H9 (cell line): ENCODE measurements around the gene SEL1L2. TPM values are rescaled to one million over a fixed set of nuclear protein-coding genes. Genes with fewer than 3 reads are reported as not detected.

Experiments used
- DNase-seq: peaks from one replicate; pipeline ENCODE4 v3.0.0-alpha.2; 2017
- H2AFZ ChIP-seq: one replicate; pipeline ENCODE4 v1.6.1; 2013; ENCODE audit warnings: mild to moderate bottlenecking, low read length, control low read depth, moderate library complexity
- H2AK5ac ChIP-seq: 2 replicates; pipeline ENCODE4 v1.6.1; 2013; ENCODE audit warnings: low read length, control low read depth, mixed read lengths; ENCODE audit not compliant: insufficient read length
- H2BK120ac ChIP-seq: one replicate; pipeline ENCODE4 v1.6.1; 2013; ENCODE audit warnings: low read depth, mild to moderate bottlenecking, low read length, control low read depth, inconsistent platforms; ENCODE audit not compliant: poor library complexity, severe bottlenecking
- H2BK12ac ChIP-seq: 2 replicates; pipeline ENCODE4 v1.6.1; 2013; ENCODE audit warnings: low read length, control low read depth, mixed read lengths, low read depth; ENCODE audit not compliant: insufficient read length
- H2BK15ac ChIP-seq: 2 replicates; pipeline ENCODE4 v1.6.1; 2013; ENCODE audit warnings: low read depth, low read length, control low read depth
- H2BK20ac ChIP-seq: one replicate; pipeline ENCODE4 v1.6.1; 2013; ENCODE audit warnings: low read depth, mild to moderate bottlenecking, low read length, control low read depth, inconsistent platforms; ENCODE audit not compliant: poor library complexity, severe bottlenecking
- H2BK5ac ChIP-seq: 2 replicates; pipeline ENCODE4 v1.6.1; 2013; ENCODE audit warnings: low read length, control low read depth, mixed read lengths; ENCODE audit not compliant: insufficient read length
- H3K14ac ChIP-seq: 2 replicates; pipeline ENCODE4 v1.6.1; 2013; ENCODE audit warnings: low read length, control low read depth; ENCODE audit not compliant: insufficient read depth
- H3K18ac ChIP-seq: 2 replicates; pipeline ENCODE4 v1.6.1; 2013; ENCODE audit warnings: low read depth, mild to moderate bottlenecking, mixed read lengths, low read length, control low read depth; ENCODE audit not compliant: insufficient read length
- H3K23ac ChIP-seq: 2 replicates; pipeline ENCODE4 v1.6.1; 2013; ENCODE audit warnings: low read length, control low read depth, mixed read lengths, low read depth; ENCODE audit not compliant: insufficient read length
- H3K23me2 ChIP-seq: 2 replicates; pipeline ENCODE4 v1.6.1; 2013; ENCODE audit warnings: low read depth, mild to moderate bottlenecking, mixed read lengths, low read length, control low read depth; ENCODE audit not compliant: insufficient read length, poor library complexity, severe bottlenecking
- H3K27ac ChIP-seq: 2 replicates; pipeline ENCODE4 v1.5.1; 2013; ENCODE audit warnings: low read length, control low read depth, mixed read lengths, low read depth; ENCODE audit not compliant: insufficient read length
- H3K27me3 ChIP-seq: 2 replicates; pipeline ENCODE4 v1.6.1; 2013; ENCODE audit warnings: low read length, control low read depth, inconsistent platforms; ENCODE audit not compliant: insufficient read depth
- H3K4ac ChIP-seq: 2 replicates; pipeline ENCODE4 v1.6.1; 2013; ENCODE audit warnings: low read depth, mild to moderate bottlenecking, control low read depth, inconsistent platforms, low read length, moderate library complexity
- H3K4me1 ChIP-seq: 2 replicates; pipeline ENCODE4 v1.6.1; 2013; ENCODE audit warnings: low read length, control low read depth, inconsistent platforms; ENCODE audit not compliant: insufficient read depth
- H3K4me2 ChIP-seq: 2 replicates; pipeline ENCODE4 v1.6.1; 2013; ENCODE audit warnings: low read length, control low read depth, mixed read lengths; ENCODE audit not compliant: insufficient read length, insufficient read depth
- H3K56ac ChIP-seq: 2 replicates; pipeline ENCODE4 v1.6.1; 2013; ENCODE audit warnings: low read depth, mild to moderate bottlenecking, mixed read lengths, low read length, control low read depth; ENCODE audit not compliant: insufficient read length
- H3K79me1 ChIP-seq: 2 replicates; pipeline ENCODE4 v1.6.1; 2013; ENCODE audit warnings: low read depth, mild to moderate bottlenecking, moderate library complexity, low read length, control low read depth, inconsistent platforms; ENCODE audit not compliant: insufficient read depth, poor library complexity, severe bottlenecking
- H3K79me2 ChIP-seq: 2 replicates; pipeline ENCODE4 v1.6.1; 2013; ENCODE audit warnings: low read length, control low read depth, inconsistent platforms; ENCODE audit not compliant: insufficient read depth
- H3K9ac ChIP-seq: 2 replicates; pipeline ENCODE4 v1.6.1; 2013; ENCODE audit warnings: low read length, control low read depth, mixed read lengths; ENCODE audit not compliant: insufficient read length; ENCODE audit errors: extremely low read depth
- H3K9me3 ChIP-seq: one replicate; pipeline ENCODE4 v1.6.1; 2013; ENCODE audit warnings: low read depth, low read length, inconsistent platforms; ENCODE audit not compliant: control insufficient read depth
- H3T11ph ChIP-seq: one replicate; pipeline ENCODE4 v1.6.1; 2013; ENCODE audit warnings: mild to moderate bottlenecking, low read length, control low read depth, inconsistent platforms
- H4K20me1 ChIP-seq: one replicate; pipeline ENCODE4 v1.6.1; 2013; ENCODE audit not compliant: control insufficient read depth, insufficient read length, insufficient read depth
- H4K5ac ChIP-seq: 2 replicates; pipeline ENCODE4 v1.6.1; 2013; ENCODE audit warnings: low read depth, mild to moderate bottlenecking, mixed read lengths, low read length, control low read depth; ENCODE audit not compliant: insufficient read length
- H4K8ac ChIP-seq: replicated peaks from 2 replicates; pipeline ENCODE4 v1.6.1; 2013; ENCODE audit warnings: low read length, control low read depth, mixed read lengths, low read depth; ENCODE audit not compliant: insufficient read length
- H4K91ac ChIP-seq: 2 replicates; pipeline ENCODE4 v1.6.1; 2013; ENCODE audit warnings: low read depth, mild to moderate bottlenecking, moderate library complexity, mixed read lengths, low read length, control low read depth; ENCODE audit not compliant: insufficient read length
- H3K27ac Mint-ChIP-seq, 3 experiments: 2 replicates in 2 of 3; 3 replicates in 1 of 3; pipeline ENCODE4 v1.8.0; 2020 to 2021; ENCODE audit warnings: mixed read lengths in 3 of 3, mild to moderate bottlenecking in 1 of 3, moderate library complexity in 1 of 3
- H3K27me3 Mint-ChIP-seq: 2 replicates; pipeline ENCODE4 v1.8.0; 2021; ENCODE audit warnings: low read depth, mild to moderate bottlenecking, moderate library complexity, mixed read lengths
- H3K36me3 Mint-ChIP-seq, 3 experiments: 2 replicates in 2 of 3; 3 replicates in 1 of 3; pipeline ENCODE4 v1.8.0; 2020 to 2021; ENCODE audit warnings: low read depth in 3 of 3, mixed read lengths in 3 of 3; ENCODE audit not compliant: insufficient read depth in 1 of 3
- H3K4me1 Mint-ChIP-seq, 2 experiments: 2 replicates each; pipeline ENCODE4 v1.8.0; 2020; ENCODE audit warnings: mixed read lengths in 2 of 2
- H3K4me3 Mint-ChIP-seq, 2 experiments: 2 replicates in 1 of 2; 3 replicates in 1 of 2; pipeline ENCODE4 v1.8.0; 2020 to 2021; ENCODE audit warnings: mild to moderate bottlenecking in 2 of 2, mixed read lengths in 2 of 2, moderate library complexity in 1 of 2
- H3K9me3 Mint-ChIP-seq, 2 experiments: 2 replicates in 1 of 2; 3 replicates in 1 of 2; pipeline ENCODE4 v1.8.0; 2020; ENCODE audit warnings: mild to moderate bottlenecking in 2 of 2, mixed read lengths in 2 of 2, moderate library complexity in 1 of 2
- WGBS: extraction: QIAGEN DNeasy Blood & Tissue Kit; methylation state at CpG from one replicate; pipeline ENCODE4 v1.1.7; 2013; ENCODE audit warnings: missing lambda C conversion rate, low lambda C conversion rate, mixed read lengths; ENCODE audit not compliant: insufficient read length; ENCODE audit errors: extremely low coverage; 5-methylcytosine and 5-hydroxymethylcytosine counted together
- total RNA-seq: library from RNA; stranded (reverse); gene quantifications from 2 replicates; pipeline ENCODE4 v1.2.1, GENCODE V29; 2021
- TF ChIP-seq, protein P1 (sequence below): fragments of 200-600 bp; sonication (generic); conservative IDR thresholded peaks from 3 replicates; pipeline ENCODE4 v1.8.0; 2021; ENCODE audit warnings: antibody characterized with exemption, mild to moderate bottlenecking

The SEL1L2 gene
- total RNA-seq, 1 experiment from 2014 or later = not detected

GRCh38 chr20:13927171-13927570, 63.2 kb downstream of the SEL1L2 start:
- no peaks in the 10 kb centered on the region for H3K4me1 ChIP-seq
- no peaks in the 10 kb centered on the region for H3K9me3 ChIP-seq
- H3K4me2 ChIP-seq = no peak overlapping the region
- no peak overlapping the region for H4K5ac ChIP-seq
- no peak overlapping the region for H2AK5ac ChIP-seq
- no peak overlapping the region for H3K9ac ChIP-seq
- H3K23me2 ChIP-seq = no peaks in the 10 kb centered on the region
- H3K27me3 ChIP-seq = no peaks in the 10 kb centered on the region
- Mint-ChIP-seq H3K4me1 (no peaks in the 10 kb centered on the region), H3K27me3 (no peaks in the 10 kb centered on the region), H3K9me3 (no peaks in the 10 kb centered on the region), H3K27ac (no peak overlapping the region), H3K36me3 (no peaks in the 10 kb centered on the region), H3K4me3 (no peak overlapping the region)
- H3K56ac ChIP-seq = no peak overlapping the region
- H2BK15ac ChIP-seq = no peak overlapping the region
- WGBS = no CpG with 5 or more reads among the region's 2 CpGs
- H2BK120ac ChIP-seq = no peak overlapping the region
- no peak overlapping the region for H3K4ac ChIP-seq
- H4K91ac ChIP-seq = no peak overlapping the region
- H3T11ph ChIP-seq = no peak overlapping the region
- H2BK20ac ChIP-seq = no peak overlapping the region
- no peaks in the 10 kb centered on the region for H3K79me2 ChIP-seq
- H2AFZ ChIP-seq = no peak overlapping the region
- no peak overlapping the region for H3K27ac ChIP-seq
- H3K18ac ChIP-seq = no peak overlapping the region
- H3K23ac ChIP-seq = no peak overlapping the region
- DNase-seq = no peak
- H4K20me1 ChIP-seq = no peaks in the 10 kb centered on the region
- no peak overlapping the region for H2BK12ac ChIP-seq
- H2BK5ac ChIP-seq = no peak overlapping the region
- no peaks in the 10 kb centered on the region for H3K79me1 ChIP-seq
- no peak overlapping the region for H3K14ac ChIP-seq
- TF ChIP-seq, protein P1, sequence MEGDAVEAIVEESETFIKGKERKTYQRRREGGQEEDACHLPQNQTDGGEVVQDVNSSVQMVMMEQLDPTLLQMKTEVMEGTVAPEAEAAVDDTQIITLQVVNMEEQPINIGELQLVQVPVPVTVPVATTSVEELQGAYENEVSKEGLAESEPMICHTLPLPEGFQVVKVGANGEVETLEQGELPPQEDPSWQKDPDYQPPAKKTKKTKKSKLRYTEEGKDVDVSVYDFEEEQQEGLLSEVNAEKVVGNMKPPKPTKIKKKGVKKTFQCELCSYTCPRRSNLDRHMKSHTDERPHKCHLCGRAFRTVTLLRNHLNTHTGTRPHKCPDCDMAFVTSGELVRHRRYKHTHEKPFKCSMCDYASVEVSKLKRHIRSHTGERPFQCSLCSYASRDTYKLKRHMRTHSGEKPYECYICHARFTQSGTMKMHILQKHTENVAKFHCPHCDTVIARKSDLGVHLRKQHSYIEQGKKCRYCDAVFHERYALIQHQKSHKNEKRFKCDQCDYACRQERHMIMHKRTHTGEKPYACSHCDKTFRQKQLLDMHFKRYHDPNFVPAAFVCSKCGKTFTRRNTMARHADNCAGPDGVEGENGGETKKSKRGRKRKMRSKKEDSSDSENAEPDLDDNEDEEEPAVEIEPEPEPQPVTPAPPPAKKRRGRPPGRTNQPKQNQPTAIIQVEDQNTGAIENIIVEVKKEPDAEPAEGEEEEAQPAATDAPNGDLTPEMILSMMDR = no peak
- H4K8ac ChIP-seq = no peak overlapping the region
